Mesenchymal stem cell (in vitro differentiated cells and primary cell): Measurements from ENCODE around the gene SLC26A3.

Source experiments
- DNase-seq: peaks from one replicate; pipeline ENCODE4 v3.0.0-alpha.2; 2013
- H2AFZ ChIP-seq: one replicate; pipeline ENCODE4 v1.6.1; 2013; ENCODE audit warnings: low read depth, mild to moderate bottlenecking, control low read depth, inconsistent platforms, low read length, moderate library complexity
- H2AK5ac ChIP-seq: 2 replicates; pipeline ENCODE4 v1.6.1; 2013; ENCODE audit warnings: low read length, moderate library complexity, mild to moderate bottlenecking, inconsistent platforms; ENCODE audit not compliant: severe bottlenecking
- H2BK120ac ChIP-seq: one replicate; pipeline ENCODE4 v1.6.1; 2013; ENCODE audit warnings: low read depth, mild to moderate bottlenecking, inconsistent platforms, low read length, moderate library complexity
- H2BK12ac ChIP-seq, 2 experiments: one replicate each; pipeline ENCODE4 v1.6.1; 2013; ENCODE audit warnings: inconsistent platforms in 2 of 2, low read length in 2 of 2, mild to moderate bottlenecking in 2 of 2, moderate library complexity in 2 of 2, control low read depth in 1 of 2
- H2BK15ac ChIP-seq: one replicate; pipeline ENCODE4 v1.6.1; 2013; ENCODE audit warnings: mild to moderate bottlenecking, low read depth, inconsistent platforms; ENCODE audit not compliant: poor library complexity, severe bottlenecking
- H2BK5ac ChIP-seq: 2 replicates; pipeline ENCODE4 v1.6.1; 2013; ENCODE audit warnings: low read depth, mild to moderate bottlenecking, low read length, control low read depth, inconsistent platforms; ENCODE audit not compliant: poor library complexity, severe bottlenecking
- H3K14ac ChIP-seq, 2 experiments: one replicate each; pipeline ENCODE4 v1.6.1; 2013; ENCODE audit warnings: inconsistent platforms in 2 of 2, low read length in 2 of 2, control low read depth in 1 of 2, mild to moderate bottlenecking in 1 of 2, moderate library complexity in 1 of 2
- H3K18ac ChIP-seq, 2 experiments: one replicate each; pipeline ENCODE4 v1.6.1; 2013; ENCODE audit warnings: inconsistent platforms in 2 of 2, low read length in 2 of 2, control low read depth in 1 of 2, low read depth in 1 of 2, mild to moderate bottlenecking in 1 of 2
- H3K23ac ChIP-seq, 2 experiments: one replicate each; pipeline ENCODE4 v1.6.1; 2013; ENCODE audit warnings: inconsistent platforms in 2 of 2, low read length in 2 of 2, mild to moderate bottlenecking in 2 of 2, moderate library complexity in 2 of 2, control low read depth in 1 of 2
- H3K27ac ChIP-seq: 2 replicates; pipeline ENCODE4 v1.5.1; 2013; ENCODE audit warnings: mild to moderate bottlenecking, moderate library complexity, low read length, control low read depth, inconsistent platforms; ENCODE audit not compliant: poor library complexity, severe bottlenecking
- H3K27me3 ChIP-seq, 2 experiments: 2 replicates each; pipeline versions ENCODE4 v1.6.1 to v1.7.0; 2013; ENCODE audit warnings: low read length in 2 of 2, mild to moderate bottlenecking in 2 of 2, moderate library complexity in 2 of 2, control low read depth in 1 of 2, inconsistent platforms in 1 of 2; ENCODE audit not compliant: control insufficient read depth in 1 of 2, insufficient read depth in 1 of 2
- H3K36me3 ChIP-seq, 2 experiments: 2 replicates each; pipeline versions ENCODE4 v1.6.1 to v1.7.0; 2013; ENCODE audit warnings: low read length in 2 of 2, control low read depth in 1 of 2, inconsistent platforms in 1 of 2, low read depth in 1 of 2, mild to moderate bottlenecking in 1 of 2; ENCODE audit not compliant: insufficient read depth in 2 of 2, control insufficient read depth in 1 of 2
- H3K4ac ChIP-seq, 2 experiments: one replicate each; pipeline ENCODE4 v1.6.1; 2013; ENCODE audit warnings: inconsistent platforms in 2 of 2, low read length in 2 of 2, mild to moderate bottlenecking in 2 of 2, moderate library complexity in 2 of 2, control low read depth in 1 of 2, low read depth in 1 of 2
- H3K4me1 ChIP-seq: 2 replicates; pipeline ENCODE4 v1.6.1; 2013; ENCODE audit warnings: low read depth, low read length, control low read depth; ENCODE audit not compliant: control insufficient read depth, insufficient read depth
- H3K4me2 ChIP-seq: 2 replicates; pipeline ENCODE4 v1.6.1; 2013; ENCODE audit warnings: low read length, mild to moderate bottlenecking, inconsistent platforms; ENCODE audit not compliant: poor library complexity, severe bottlenecking
- H3K4me3 ChIP-seq, 2 experiments: 2 replicates each; pipeline versions ENCODE4 v1.5.1 to v1.7.0; 2013; ENCODE audit warnings: low read length in 2 of 2, mild to moderate bottlenecking in 2 of 2, control low read depth in 1 of 2, low read depth in 1 of 2; ENCODE audit not compliant: insufficient read depth in 1 of 2
- H3K79me1 ChIP-seq: replicated peaks from 2 replicates; pipeline ENCODE4 v1.6.1; 2013; ENCODE audit warnings: mild to moderate bottlenecking, control low read depth, low read length, inconsistent platforms; ENCODE audit not compliant: poor library complexity, severe bottlenecking
- H3K9ac ChIP-seq: 2 replicates; pipeline ENCODE4 v1.7.0; 2013; ENCODE audit warnings: mild to moderate bottlenecking, low read length, moderate library complexity
- H3K9me3 ChIP-seq: 2 replicates; pipeline ENCODE4 v1.7.0; 2013; ENCODE audit warnings: mild to moderate bottlenecking, low read length; ENCODE audit not compliant: control insufficient read depth
- H4K8ac ChIP-seq: one replicate; pipeline ENCODE4 v1.6.1; 2013; ENCODE audit warnings: inconsistent platforms, mild to moderate bottlenecking, low read length, moderate library complexity
- H4K91ac ChIP-seq: one replicate; pipeline ENCODE4 v1.6.1; 2013; ENCODE audit warnings: mild to moderate bottlenecking, low read length, inconsistent platforms
- WGBS: methylation state at CpG from one replicate; pipeline ENCODE4 v1.1.7; 2013; ENCODE audit warnings: mixed read lengths; 5-methylcytosine and 5-hydroxymethylcytosine counted together

Gene SLC26A3

GRCh38 chr7:107751113-107751512 lies 51.9 kb downstream of the SLC26A3 start:
- H3K14ac ChIP-seq = no peak overlapping the region

DNA sequence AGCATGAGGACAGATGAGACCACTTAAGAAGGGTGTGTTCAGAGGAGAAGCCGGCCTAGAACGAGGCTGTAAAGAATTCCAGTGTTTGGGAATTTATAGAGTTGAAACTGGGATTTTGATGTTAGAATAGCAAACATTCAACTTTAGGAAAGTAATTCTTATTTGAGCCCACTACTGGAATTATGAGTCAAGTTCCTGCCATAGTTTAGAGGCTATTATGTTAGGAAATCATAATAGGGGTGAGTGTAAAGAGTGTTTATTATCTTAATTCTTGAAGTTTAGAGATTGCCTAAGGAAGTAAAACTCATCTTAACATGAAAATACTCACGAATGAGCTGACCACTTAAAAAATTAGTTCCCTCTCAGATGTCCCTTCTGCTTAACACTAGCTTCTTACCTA lies 57.0 kb downstream of the SLC26A3 start:
- Histone ChIP-seq H3K9ac (peak overlapping the region; percentile 96), H3K23ac (no peak overlapping the region), H2BK15ac (no peak overlapping the region), H3K79me1 (peaks cover 7% of the 10 kb centered on the region), H3K4me2 (no peak overlapping the region), H3K4me1 (peaks cover 4% of the 10 kb centered on the region), H2AFZ (no peak overlapping the region), H3K9me3 (no peaks in the 10 kb centered on the region), H3K27ac (no peak overlapping the region), H3K18ac (no peak overlapping the region), H4K91ac (no peak overlapping the region), H3K36me3 (peaks cover 6 to 23% of the 10 kb centered on the region in 2 experiments), H2BK120ac (no peak overlapping the region), H2BK5ac (no peak overlapping the region), H3K27me3 (no peaks in the 10 kb centered on the region), H2BK12ac (no peak overlapping the region), H3K4ac (no peak overlapping the region), H3K4me3 (peak overlapping the region in 1 of 2 experiments; percentile 95), H4K8ac (no peak overlapping the region), H2AK5ac (no peak overlapping the region), H3K14ac (no peak overlapping the region)
- WGBS = 93% methylated on average over 2 of the region's 3 CpGs
- no peak for DNase-seq

More at GRCh38 chr7:107751113-107751512, 51.9 kb downstream of the SLC26A3 start:
- H3K4me1 ChIP-seq = peaks cover 2% of the 10 kb centered on the region
- no peak for DNase-seq
- H4K91ac ChIP-seq = no peak overlapping the region
- H3K4me2 ChIP-seq = no peak overlapping the region
- no peak overlapping the region for H2BK5ac ChIP-seq
- H3K36me3 ChIP-seq = peaks cover 13 to 72% of the 10 kb centered on the region in 2 experiments
- H3K18ac ChIP-seq = no peak overlapping the region
- H3K79me1 ChIP-seq = peaks cover 16% of the 10 kb centered on the region
- H3K27ac ChIP-seq = no peak overlapping the region
- H2AK5ac ChIP-seq = no peak overlapping the region
- no peak overlapping the region for H3K23ac ChIP-seq
- no peaks in the 10 kb centered on the region for H3K9me3 ChIP-seq
- no peak overlapping the region for H3K9ac ChIP-seq
- no peak overlapping the region for H4K8ac ChIP-seq
- no peak overlapping the region for H2BK120ac ChIP-seq
- no peak overlapping the region for H3K4ac ChIP-seq
- H2BK12ac ChIP-seq = no peak overlapping the region
- H2BK15ac ChIP-seq = no peak overlapping the region
- H2AFZ ChIP-seq = no peak overlapping the region
- 96% methylated on average over 6 of the region's 7 CpGs for WGBS
- no peak overlapping the region for H3K4me3 ChIP-seq
- H3K27me3 ChIP-seq = no peaks in the 10 kb centered on the region

DNA sequence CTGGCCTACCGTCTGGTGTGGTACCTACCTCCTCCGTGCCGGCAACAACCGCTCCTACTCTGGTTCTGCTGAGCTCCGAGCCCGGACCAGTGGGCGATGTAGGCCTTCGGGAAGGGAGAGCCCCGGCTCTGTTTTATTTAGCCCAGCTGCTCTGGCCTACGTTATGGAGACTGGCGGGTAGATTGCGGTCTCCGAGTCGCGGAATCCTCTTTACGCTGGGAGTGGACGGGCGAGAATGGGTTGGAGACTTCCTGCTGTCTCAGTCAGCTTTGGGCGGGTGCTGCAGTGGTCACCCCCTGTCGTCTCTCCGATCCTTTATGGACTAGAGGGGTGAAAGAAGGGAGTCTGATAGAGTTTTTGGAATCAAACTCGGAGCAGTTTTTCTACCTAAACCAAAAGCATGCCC lies 58.7 kb downstream of the SLC26A3 start:
- Histone ChIP-seq H2BK15ac (no peak overlapping the region), H3K4ac (peak overlapping the region; percentile 20 to 54), H3K18ac (peak overlapping the region; percentile 23 to 92), H2AK5ac (no peak overlapping the region), H3K23ac (peak overlapping the region in 1 of 2 experiments; percentile 15), H3K14ac (no peak overlapping the region), H3K36me3 (peaks cover 0 to 7% of the 10 kb centered on the region in 2 experiments), H4K91ac (no peak overlapping the region), H2BK120ac (no peak overlapping the region), H3K4me2 (peak overlapping the region; percentile 86), H2AFZ (peak overlapping the region; percentile 75), H2BK5ac (peak overlapping the region; percentile 15), H2BK12ac (no peak overlapping the region), H3K9ac (peak overlapping the region; percentile 96), H4K8ac (peak overlapping the region; percentile 33), H3K27me3 (no peaks in the 10 kb centered on the region), H3K4me3 (peak overlapping the region; percentile 71 to 95), H3K27ac (peak overlapping the region; percentile 96), H3K4me1 (peaks cover 4% of the 10 kb centered on the region), H3K9me3 (no peaks in the 10 kb centered on the region), H3K79me1 (peaks cover 2% of the 10 kb centered on the region)
- WGBS = 0% methylated on average over 19 of the region's 22 CpGs
- no peak for DNase-seq

DNA sequence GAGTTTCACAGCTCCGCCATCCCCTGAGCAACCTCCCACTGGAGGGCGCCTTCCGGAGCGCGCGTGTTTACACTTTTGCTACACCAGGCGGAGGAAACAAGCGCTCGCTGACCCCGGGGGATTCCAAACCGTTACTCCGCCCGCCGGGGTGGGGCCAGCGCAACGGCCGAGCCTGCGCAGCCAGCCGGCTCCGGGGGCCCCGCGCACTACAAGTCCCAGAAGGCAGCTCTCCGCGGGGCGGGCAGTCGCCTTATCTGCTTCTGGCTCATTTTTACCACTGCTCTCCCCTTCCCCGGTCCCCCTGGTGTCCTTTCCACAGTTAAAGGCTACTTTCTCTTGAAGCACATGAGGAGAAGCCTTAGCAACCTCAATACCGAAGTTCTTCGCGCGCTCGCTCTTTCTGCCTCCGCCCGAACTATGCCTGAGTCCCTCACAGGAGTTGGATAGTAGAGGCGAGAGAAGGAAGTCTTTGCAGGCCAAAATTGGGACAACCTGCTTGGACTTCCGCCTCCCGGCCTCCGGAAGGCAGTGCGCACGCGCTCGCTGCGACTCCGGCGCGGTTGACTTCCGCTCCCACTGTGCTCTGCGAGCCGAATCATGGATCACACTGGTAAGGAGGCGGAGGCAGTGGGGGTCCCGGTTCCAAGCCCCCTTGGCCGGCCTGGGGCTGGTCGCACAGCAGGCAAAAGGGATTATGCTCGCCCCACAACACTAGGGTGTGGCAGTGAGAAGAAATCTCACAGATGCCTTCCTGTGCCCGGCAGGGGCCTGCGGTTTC lies 59.3 kb downstream of the SLC26A3 start, which contains the start of gene CBLL1:
Gene CBLL1 (plus strand): TSS at position 576 of the 778 bp plus-strand sequence. CDS start 22 bp downstream, at position 598.
- H3K4me3 ChIP-seq = peak within 1 kb of the TSS; percentile 71 to 95
- peaks cover under 1% of the 10 kb centered on the region for H3K79me1 ChIP-seq
- H2BK5ac ChIP-seq = peak within 1 kb of the TSS; percentile 69
- peak within 1 kb of the TSS; percentile 71 to 92 for H3K18ac ChIP-seq
- H4K8ac ChIP-seq = peak within 1 kb of the TSS; percentile 92
- H3K27me3 ChIP-seq = no peaks in the 10 kb centered on the region
- H2BK12ac ChIP-seq = no peak within 1 kb of the TSS
- peak within 1 kb of the TSS; percentile 68 to 83 for H3K4ac ChIP-seq
- H2AK5ac ChIP-seq = no peak within 1 kb of the TSS
- peak within 1 kb of the TSS; percentile 84 for H4K91ac ChIP-seq
- peak within 1 kb of the TSS; percentile 75 for H2AFZ ChIP-seq
- no peaks in the 10 kb centered on the region for H3K9me3 ChIP-seq
- peak within 1 kb of the TSS; percentile 96 for H3K9ac ChIP-seq
- peak within 1 kb of the TSS in 1 of 2 experiments; percentile 15 for H3K23ac ChIP-seq
- H3K14ac ChIP-seq = no peak within 1 kb of the TSS
- H2BK15ac ChIP-seq = no peak within 1 kb of the TSS
- H2BK120ac ChIP-seq = no peak within 1 kb of the TSS
- H3K4me2 ChIP-seq = peak within 1 kb of the TSS; percentile 86
- H3K36me3 ChIP-seq = peaks cover 0 to under 1% of the 10 kb centered on the region in 2 experiments
- DNase-seq = peak; percentile 97
- peak within 1 kb of the TSS; percentile 96 for H3K27ac ChIP-seq
- 0% methylated on average over 55 of the region's 56 CpGs for WGBS
- peaks cover 4% of the 10 kb centered on the region for H3K4me1 ChIP-seq
